ENCODE results near the gene EFCAB5. TPM values are rescaled to one million over a fixed set of nuclear protein-coding genes. Genes with fewer than 3 reads are reported as not detected.

Gene EFCAB5
- total and polyA plus RNA-seq, 10 of the 15 experiments (the other 5 are each of a cell fraction or from before 2014, with no cell fraction given) = 0.39 to 2.6 (median 1.0) TPM

DNA sequence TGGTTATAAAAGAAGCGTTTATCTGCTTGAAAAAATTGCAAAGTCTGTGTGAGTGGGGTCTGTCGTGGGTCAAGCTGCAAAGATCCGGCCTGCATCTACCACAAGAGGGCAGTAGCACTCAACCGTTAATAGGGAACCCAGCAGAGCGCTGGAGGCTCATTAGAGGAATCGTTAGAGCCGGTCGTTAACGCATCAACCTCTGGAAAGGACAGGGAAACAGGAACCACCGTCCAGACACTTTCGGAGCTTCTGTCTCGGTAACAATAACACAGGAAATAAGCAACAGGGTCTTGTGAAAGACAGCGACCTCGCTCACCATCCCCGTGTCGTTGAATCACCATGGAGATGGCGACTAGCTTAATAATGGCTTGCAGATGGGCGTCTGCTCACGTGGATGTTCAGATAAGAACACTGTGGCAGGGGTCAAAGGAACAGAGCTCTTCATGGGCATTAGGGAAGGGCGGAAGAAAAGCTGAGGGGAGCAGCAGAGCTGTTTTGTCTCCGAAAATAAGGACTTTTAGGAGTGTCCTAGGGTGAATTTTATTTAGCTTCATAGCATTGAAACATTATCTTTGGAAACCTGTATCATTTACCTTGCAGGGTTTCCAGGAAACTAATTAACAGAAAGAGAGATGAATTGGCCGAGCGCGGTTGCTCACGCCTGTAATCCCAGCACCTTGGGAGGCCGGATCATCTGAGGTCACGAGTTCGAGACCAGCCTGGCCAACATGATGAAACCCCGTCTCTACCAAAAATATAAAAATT lies 163.3 kb downstream of the EFCAB5 start (continued):
- TF ChIP-seq ZNF687 (IDR thresholded peaks at IDR 0.05) (no peak), RB1 (IDR thresholded peaks at IDR 0.05; ENCODE audit: borderline replicate concordance) (no peak; the same call in 1 of the 2 replicates), NRF1 (conservative IDR thresholded peaks at IDR 0.05; ENCODE audit: low read depth, low read length) (no peak), MTA2 (IDR thresholded peaks at IDR 0.05; ENCODE audit: low read depth) (no peak), POU2F2 (IDR thresholded peaks at IDR 0.05; ENCODE audit: borderline replicate concordance, low read depth, low read length) (peak; percentile 34; the same call in 1 of the 3 replicates), MEF2A (IDR thresholded peaks at IDR 0.05; ENCODE audit: insufficient read depth, low read depth, low read length) (no peak), ZNF217 (IDR thresholded peaks at IDR 0.05) (no peak), HSF1 (IDR thresholded peaks at IDR 0.05; ENCODE audit: low read depth, low read length) (no peak), LARP7 (IDR thresholded peaks at IDR 0.05) (no peak), EZH2 (IDR thresholded peaks at IDR 0.05; ENCODE audit: borderline replicate concordance, control insufficient read depth, low read depth, low read length) (no peak), TCF3 (IDR thresholded peaks at IDR 0.05; ENCODE audit: borderline replicate concordance, insufficient read depth, low read depth, low read length) (no peak)
- TF ChIP-seq, protein P1, sequence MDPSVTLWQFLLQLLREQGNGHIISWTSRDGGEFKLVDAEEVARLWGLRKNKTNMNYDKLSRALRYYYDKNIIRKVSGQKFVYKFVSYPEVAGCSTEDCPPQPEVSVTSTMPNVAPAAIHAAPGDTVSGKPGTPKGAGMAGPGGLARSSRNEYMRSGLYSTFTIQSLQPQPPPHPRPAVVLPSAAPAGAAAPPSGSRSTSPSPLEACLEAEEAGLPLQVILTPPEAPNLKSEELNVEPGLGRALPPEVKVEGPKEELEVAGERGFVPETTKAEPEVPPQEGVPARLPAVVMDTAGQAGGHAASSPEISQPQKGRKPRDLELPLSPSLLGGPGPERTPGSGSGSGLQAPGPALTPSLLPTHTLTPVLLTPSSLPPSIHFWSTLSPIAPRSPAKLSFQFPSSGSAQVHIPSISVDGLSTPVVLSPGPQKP (IDR thresholded peaks at IDR 0.05; ENCODE audit: low read depth, low read length) = no peak
- TF ChIP-seq, protein P2, sequence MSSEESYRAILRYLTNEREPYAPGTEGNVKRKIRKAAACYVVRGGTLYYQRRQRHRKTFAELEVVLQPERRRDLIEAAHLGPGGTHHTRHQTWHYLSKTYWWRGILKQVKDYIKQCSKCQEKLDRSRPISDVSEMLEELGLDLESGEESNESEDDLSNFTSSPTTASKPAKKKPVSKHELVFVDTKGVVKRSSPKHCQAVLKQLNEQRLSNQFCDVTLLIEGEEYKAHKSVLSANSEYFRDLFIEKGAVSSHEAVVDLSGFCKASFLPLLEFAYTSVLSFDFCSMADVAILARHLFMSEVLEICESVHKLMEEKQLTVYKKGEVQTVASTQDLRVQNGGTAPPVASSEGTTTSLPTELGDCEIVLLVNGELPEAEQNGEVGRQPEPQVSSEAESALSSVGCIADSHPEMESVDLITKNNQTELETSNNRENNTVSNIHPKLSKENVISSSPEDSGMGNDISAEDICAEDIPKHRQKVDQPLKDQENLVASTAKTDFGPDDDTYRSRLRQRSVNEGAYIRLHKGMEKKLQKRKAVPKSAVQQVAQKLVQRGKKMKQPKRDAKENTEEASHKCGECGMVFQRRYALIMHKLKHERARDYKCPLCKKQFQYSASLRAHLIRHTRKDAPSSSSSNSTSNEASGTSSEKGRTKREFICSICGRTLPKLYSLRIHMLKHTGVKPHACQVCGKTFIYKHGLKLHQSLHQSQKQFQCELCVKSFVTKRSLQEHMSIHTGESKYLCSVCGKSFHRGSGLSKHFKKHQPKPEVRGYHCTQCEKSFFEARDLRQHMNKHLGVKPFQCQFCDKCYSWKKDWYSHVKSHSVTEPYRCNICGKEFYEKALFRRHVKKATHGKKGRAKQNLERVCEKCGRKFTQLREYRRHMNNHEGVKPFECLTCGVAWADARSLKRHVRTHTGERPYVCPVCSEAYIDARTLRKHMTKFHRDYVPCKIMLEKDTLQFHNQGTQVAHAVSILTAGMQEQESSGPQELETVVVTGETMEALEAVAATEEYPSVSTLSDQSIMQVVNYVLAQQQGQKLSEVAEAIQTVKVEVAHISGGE (CRISPR knock-in tag; IDR thresholded peaks at IDR 0.05) = no peak
- TF ChIP-seq, protein P3, sequence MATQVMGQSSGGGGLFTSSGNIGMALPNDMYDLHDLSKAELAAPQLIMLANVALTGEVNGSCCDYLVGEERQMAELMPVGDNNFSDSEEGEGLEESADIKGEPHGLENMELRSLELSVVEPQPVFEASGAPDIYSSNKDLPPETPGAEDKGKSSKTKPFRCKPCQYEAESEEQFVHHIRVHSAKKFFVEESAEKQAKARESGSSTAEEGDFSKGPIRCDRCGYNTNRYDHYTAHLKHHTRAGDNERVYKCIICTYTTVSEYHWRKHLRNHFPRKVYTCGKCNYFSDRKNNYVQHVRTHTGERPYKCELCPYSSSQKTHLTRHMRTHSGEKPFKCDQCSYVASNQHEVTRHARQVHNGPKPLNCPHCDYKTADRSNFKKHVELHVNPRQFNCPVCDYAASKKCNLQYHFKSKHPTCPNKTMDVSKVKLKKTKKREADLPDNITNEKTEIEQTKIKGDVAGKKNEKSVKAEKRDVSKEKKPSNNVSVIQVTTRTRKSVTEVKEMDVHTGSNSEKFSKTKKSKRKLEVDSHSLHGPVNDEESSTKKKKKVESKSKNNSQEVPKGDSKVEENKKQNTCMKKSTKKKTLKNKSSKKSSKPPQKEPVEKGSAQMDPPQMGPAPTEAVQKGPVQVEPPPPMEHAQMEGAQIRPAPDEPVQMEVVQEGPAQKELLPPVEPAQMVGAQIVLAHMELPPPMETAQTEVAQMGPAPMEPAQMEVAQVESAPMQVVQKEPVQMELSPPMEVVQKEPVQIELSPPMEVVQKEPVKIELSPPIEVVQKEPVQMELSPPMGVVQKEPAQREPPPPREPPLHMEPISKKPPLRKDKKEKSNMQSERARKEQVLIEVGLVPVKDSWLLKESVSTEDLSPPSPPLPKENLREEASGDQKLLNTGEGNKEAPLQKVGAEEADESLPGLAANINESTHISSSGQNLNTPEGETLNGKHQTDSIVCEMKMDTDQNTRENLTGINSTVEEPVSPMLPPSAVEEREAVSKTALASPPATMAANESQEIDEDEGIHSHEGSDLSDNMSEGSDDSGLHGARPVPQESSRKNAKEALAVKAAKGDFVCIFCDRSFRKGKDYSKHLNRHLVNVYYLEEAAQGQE (IDR thresholded peaks at IDR 0.05; ENCODE audit: low read depth, low read length) = no peak

Data from GM12878 (cell line).